ENCODE measurements around the gene DUSP5.

- TF ChIP-seq POLR2A (IDR thresholded peaks at IDR 0.05; ENCODE audit: low read length) (no peak), GATA1 (IDR thresholded peaks at IDR 0.05; ENCODE audit: low read depth, low read length) (no peak)
Measured at GRCh38 chr10:110474826-110475225, 22.9 kb upstream of the DUSP5 start.
